NOMO-1 treated with DMSO at 0.1 percent for 48 hours (cell line): Measurements from ENCODE around the gene PDIA5.
"Not testable (repeated sequence)": the region's sequence is repeated elsewhere in the genome, so short reads cannot be mapped to it uniquely, and the experiment has no call there.

ENCODE experiments used
- DNase-seq: peaks from one replicate; lab custom pipeline; 2025; ENCODE audit not compliant: unreplicated experiment; lab: John Stamatoyannopoulos, UW

Gene PDIA5

DNA sequence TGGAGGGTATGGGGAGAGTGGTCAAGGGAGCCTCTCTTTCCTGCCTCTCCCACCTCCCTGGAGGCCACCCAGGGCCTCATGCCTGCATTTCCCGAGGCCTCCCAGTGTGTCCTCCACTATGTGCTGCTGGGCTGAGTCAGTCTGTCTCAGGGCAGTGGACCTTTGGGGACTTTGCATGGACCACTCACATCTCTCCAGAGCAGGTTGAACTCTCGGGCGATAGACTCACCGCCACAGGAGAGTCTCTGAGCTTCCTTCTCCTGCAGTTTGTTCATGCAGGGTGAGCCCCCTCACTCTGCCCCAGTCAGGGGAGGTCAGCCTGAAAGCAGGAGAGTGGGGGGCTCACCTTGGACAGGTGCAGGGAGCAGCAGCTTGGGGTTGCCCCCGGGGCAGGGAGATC is 74.5 kb downstream of the PDIA5 start:
- DNase-seq = no peak

GRCh38 chr3:123143669-123144411 is 77.0 kb downstream of the PDIA5 start:
- no peak for DNase-seq

GRCh38 chr3:123147754-123148535 is 81.1 kb downstream of the PDIA5 start:
- no peak for DNase-seq

DNA sequence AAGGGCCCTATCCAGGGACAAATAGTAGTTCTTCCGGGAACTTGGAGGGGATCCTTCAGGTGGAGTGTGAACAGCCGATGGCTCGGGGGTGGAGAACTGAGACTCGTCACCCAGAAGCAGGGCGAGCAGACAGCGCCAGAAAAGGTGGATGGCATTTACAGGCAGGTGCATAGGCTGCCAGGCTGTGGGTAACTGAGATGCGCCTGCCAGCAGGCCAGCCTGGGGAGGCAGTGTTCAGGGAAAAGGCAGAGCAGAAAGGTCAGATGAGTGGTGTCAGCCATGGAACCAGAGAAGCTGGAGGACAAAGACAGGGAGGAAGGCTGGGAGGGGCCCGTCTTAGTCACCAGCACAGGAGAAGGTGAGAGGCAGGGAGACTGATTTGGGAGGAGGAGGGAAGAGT is 81.9 kb downstream of the PDIA5 start:
- no peak for DNase-seq

DNA sequence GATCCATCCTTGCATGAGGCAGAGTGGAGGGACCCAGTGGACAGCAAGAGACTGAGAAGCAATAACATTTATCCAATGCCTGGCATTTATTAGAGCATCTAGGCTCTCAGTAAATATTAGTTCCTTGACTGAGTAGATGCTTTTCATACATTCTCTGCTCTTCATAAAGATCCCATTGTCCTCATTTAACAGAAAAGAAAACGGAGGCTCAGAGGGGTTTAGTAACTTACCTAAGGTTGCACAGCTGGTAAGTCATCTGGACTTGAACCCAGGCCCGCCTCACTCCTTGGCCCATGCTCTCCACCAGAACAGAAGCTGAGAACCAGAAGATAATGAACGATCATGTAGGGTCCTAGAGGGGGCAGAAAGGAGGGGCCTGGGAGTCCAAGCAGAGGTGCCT is 82.7 kb downstream of the PDIA5 start:
- no peak for DNase-seq

DNA sequence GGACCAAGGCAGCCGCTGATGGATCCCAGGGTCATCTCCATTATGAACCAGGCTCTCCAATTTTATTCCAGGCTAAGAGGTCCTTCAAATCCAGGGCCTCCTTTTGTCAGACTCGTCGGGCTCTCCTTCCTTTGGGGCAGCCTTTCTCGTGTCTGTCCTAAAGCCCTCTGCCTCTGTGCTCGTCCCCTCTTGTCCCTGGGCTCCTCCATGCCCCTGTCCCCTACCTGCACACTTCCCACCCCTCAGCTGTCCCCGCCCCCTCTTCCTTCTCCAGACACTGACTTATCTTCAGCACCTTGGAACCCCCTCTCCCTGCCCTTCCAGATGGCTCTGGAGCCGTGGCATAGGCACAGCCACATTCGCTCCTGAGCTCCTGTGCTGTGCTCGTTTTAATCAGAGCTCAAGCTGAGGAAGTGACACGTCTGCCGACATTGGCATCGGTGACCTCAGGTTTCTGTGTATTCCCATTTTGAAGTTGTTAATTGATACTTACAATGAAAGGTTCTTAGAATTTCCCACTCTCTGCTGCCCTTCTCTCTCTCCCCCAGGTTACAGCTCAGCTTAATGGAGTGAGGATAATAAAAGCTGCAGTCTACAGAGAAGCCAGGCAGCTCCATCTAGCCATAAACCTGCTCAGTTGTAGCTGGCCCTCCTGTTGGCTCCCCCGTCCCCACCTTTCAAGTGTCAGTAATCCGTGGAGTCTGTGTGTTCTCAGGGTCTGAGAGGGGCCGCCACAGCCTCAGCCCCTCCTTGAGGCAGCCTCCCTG is 83.8 kb downstream of the PDIA5 start:
- DNase-seq = no peak

- DNase-seq = no peak
Observed at GRCh38 chr3:123151251-123151705, 84.5 kb downstream of the PDIA5 start.

DNA sequence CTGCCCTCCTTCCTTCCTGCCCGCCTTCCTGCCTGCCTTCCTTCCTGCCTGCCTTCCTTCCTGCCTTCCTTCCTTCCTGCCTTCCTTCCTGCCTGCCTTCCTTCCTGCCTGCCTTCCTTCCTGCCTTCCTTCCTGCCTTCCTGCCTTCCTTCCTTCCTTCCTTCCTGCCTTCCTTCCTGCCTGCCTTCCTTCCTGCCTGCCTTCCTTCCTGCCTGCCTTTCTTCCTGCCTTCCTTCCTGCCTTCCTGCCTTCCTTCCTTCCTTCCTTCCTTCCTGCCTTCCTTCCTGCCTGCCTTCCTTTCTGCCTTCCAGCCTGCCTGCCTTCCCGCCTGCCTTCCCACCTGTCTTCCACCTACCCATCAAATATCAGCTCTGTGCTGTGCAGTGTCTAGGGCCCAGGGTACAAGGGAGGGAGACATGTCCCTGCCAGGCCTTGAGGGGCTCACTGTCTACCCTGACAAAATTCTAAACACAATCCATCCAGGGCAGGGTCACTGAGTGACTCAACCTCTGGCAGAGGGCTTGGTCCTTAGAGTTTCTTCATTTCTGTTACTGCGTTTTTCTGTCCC is 85.1 kb downstream of the PDIA5 start:
- not testable (repeated sequence) for DNase-seq

- no peak for DNase-seq
Observed at GRCh38 chr3:123152687-123153086, 85.9 kb downstream of the PDIA5 start.

GRCh38 chr3:123153125-123154019 is 86.5 kb downstream of the PDIA5 start:
- DNase-seq = no peak

DNA sequence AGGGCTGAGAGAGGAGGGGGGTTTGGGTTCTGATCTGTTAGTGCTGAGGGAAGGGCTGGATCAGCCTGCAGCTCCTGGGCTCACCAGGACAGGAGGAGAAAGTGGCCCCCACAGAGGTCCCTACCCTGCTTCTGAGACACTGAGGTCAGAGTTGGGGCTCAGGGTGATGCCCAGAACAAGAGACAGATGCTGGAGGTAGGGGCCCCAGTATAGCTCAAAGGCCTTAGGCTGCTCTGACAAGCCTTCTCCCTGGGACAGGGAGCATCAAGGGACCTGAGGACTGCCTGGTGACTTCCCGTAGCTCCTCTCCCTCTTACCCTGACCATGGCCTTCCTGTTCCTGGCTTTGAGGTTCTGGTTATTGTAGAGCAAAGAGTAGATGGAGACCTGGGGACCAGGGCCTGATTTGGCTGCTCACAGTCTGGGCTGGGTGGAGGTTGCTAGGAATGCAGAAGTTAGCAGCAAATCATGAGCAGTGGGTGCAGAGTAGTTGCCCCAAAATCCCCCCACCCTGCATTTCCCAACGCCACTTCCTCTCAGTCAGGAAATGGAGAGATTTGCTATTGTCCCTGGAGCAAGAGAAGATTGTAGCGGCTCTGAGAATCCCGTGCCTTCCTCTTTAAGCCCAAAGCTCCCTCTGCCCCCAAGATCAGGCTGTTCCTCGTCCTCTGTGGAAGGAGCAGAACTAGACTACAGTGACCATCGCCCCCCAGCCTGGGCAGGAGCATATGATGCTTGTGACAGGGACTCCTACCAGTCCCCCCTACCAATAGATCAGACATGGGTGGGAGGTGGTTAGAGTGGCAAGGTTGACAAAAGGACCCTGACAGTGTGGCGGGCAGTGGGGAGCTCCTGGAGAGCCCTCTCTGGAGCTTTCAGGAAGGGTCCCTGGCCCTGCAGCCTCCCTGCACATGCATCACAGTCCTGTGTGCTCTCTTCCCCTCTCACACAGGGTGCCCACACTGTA is 87.5 kb downstream of the PDIA5 start:
- no peak for DNase-seq

DNA sequence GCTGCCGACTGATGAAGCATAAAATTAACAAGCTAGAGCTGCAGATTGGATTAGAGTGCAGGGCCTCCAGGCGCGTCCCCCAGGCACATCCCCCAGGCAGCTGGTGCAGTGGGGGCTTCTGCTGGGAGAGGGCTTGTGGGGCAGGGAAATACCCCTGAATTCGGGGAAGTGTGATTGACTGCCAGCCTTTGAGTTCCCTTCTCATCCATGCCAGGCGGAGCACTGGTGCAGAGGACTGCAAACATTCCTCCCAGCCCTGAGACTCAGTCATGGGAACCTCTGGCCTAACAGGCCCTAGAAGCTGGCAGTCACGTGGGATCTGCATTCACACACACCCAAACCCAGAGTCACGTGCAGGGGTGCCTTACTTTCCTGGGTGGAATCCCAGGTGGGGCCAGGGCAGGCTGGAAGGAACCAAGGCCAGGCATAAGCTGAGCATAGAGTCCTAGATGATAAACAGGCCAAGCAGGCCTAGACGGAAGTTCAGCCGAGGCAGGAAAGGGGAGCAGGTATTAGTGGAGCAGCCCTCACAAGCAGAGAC is 88.7 kb downstream of the PDIA5 start:
- DNase-seq = no peak

DNA sequence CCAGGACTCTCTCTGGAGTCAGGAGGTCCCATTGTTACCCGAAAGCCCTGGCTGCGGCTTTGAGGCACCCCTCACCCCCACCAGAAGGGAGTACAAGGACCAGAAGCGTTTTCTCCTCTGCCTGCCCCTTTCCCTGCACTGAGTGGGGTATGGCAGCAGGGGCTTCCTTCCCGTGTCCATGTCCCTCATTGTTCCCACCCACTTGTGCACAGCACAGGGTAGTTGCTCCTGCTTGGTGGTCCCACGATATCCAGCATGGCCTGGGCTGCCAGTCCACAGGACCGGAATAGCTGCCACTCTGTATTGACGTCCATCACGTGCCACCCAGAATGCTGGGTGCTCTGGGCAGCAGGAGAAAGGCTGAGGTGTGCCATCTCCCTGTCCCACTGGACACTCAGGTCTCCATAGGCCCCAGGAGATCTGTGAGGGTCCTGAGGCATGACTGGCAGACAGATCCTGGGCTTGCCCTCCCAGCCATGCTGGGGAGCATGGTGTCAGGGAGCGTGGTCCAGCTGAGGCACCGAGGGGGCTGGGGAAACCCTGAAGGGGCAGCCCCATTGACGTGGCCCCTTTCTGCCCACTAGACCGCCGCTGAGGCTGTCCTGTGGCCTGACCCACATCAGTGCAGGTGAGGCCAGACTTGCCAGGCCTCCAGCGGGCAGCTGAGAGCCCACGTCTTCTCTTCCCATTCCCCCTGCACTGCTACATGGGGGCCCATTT is 89.6 kb downstream of the PDIA5 start:
- no peak for DNase-seq

DNA sequence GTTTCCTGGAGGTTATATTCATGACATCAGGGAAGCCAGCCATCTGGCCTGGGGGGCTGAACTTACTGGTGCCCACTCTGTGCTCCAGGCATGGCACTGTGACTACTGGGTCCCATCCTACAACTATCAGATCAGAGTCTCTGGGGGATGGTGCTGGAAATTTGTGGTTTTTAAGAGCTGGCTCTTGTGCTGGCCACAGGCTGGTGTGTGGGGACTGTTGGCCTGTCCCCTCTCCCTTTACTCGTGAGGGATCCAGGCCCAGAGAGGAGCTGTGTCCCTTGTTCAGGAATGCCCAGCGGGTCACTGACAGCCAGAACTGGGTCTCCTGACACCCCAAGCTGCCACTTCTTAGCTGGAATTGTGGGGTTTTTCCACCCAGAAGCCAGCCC is 90.4 kb downstream of the PDIA5 start:
- DNase-seq = no peak

DNA sequence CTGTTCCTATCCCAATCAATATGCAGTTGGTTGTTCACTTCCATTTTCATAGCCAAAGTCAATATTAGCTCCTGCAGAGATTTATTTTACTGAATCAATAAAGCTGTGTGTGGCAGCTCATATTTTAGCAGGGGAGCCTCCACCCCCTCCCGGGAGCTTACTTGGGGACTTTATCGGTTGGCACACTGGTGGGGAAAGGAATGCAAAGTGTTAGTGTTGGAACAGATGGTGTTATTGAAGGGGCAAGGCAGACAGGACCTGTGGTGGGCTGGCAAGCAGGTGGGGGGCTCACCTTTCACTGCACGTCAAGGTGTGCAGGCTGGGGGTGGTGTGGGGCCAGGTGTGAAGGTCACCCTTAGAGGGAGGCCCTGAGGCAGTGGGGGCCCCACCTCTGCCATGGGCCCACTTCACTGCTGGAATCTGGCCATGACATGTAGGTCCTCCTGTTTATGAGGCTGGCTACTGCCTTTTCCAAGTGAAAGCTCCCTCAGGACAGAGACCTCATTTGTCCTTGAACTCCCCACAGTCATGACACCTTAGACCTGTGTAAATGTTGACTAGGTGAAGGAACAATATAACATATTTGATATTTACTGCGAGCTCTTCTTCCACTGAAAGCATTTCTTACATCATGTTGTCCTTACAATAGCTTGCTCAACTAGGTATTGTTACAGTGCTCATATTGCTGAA is 90.9 kb downstream of the PDIA5 start:
- no peak for DNase-seq

- DNase-seq = no peak
Observed at GRCh38 chr3:123158330-123158729, 91.5 kb downstream of the PDIA5 start.

DNA sequence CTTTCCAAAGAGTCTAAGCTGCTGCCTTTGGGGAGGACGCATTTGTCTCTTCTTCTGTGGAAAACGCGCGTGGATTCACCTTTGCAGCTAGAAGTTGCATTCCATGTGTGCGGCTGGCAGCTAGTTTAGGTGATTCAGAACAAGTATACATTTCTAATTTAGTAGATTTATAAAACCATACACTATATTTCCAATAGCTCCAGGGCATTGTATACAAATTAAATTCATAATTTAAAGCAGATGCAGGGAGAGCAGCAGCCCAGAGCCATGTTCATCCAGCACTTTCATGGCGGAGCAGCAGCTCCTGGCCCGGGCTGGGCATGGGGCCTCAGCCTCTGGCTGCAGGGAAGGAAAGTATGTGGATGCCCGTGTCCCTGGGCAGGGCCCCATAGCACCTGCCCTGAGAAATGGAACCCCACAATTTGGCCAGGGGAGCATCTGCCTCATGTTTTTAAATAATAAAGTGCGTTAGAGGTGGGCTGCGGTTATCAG is 92.1 kb downstream of the PDIA5 start:
- DNase-seq = no peak
